Erythroblast (primary cell): ENCODE results near the gene C9orf152.

ENCODE experiments used
- GATA1 ChIP-seq: IDR thresholded peaks from 2 replicates; pipeline ENCODE4 v1.6.1; 2011; ENCODE audit warnings: low read depth, mild to moderate bottlenecking, control low read depth, low read length, moderate library complexity
- POLR2A ChIP-seq: IDR thresholded peaks from 2 replicates; pipeline ENCODE4 v1.6.1; 2011; ENCODE audit warnings: mild to moderate bottlenecking, low read length

DNA sequence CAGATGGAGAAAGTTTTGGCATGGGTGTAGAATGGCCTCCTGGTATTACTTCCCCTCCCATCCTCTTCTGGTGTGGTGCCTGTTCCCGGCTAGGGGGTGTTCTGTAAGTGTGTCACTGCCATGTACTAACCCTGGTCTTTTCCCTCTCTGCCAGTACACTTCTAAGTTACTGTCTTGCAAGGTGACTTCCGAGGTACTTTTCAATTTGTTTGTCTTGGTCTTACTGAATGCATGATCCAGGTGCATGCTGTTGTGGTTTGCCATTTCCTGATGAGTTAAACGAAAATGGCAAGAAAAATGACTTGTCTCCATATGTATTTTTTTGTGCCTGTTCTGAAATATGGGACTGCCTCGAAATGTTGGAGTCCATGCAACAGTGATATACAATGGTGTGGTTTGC lies 46.0 kb downstream of the C9orf152 start:
- no peak for TF ChIP-seq POLR2A
- no peak for TF ChIP-seq GATA1
